Measurements from ENCODE around the gene OBSCN. TPM values are rescaled to one million over a fixed set of nuclear protein-coding genes. Genes with fewer than 3 reads are reported as not detected.
A peak's percentile ranks its signal among the peaks of the same experiment; 100 is the strongest.
"Not testable (repeated sequence)": the region's sequence is repeated elsewhere in the genome, so short reads cannot be mapped to it uniquely, and the experiment has no call there.

The OBSCN gene
- polyA plus RNA-seq, 1 donor: 40.0 TPM

GRCh38 chr1:228211531-228212414, 3.9 kb downstream of the OBSCN start:
- no peak for DNase-seq

- DNase-seq: no peak
Measured at GRCh38 chr1:228212415-228212965, 4.6 kb downstream of the OBSCN start.

- DNase-seq: peak; percentile 84
Measured at GRCh38 chr1:228212966-228213844, 5.4 kb downstream of the OBSCN start.

- no peak for DNase-seq
Measured at GRCh38 chr1:228213917-228214808, 6.3 kb downstream of the OBSCN start.

- DNase-seq: no peak
Measured at GRCh38 chr1:228214921-228215662, 7.2 kb downstream of the OBSCN start.

- DNase-seq: no peak
Measured at GRCh38 chr1:228215663-228216116, 7.8 kb downstream of the OBSCN start.

- no peak for DNase-seq
Measured at GRCh38 chr1:228216371-228217320, 8.8 kb downstream of the OBSCN start.

GRCh38 chr1:228217551-228218344, 9.9 kb downstream of the OBSCN start:
- no peak for DNase-seq

- no peak for DNase-seq
Measured at GRCh38 chr1:228218513-228219244, 10.8 kb downstream of the OBSCN start.

- no peak for DNase-seq
Measured at GRCh38 chr1:228219245-228219961, 11.6 kb downstream of the OBSCN start.

- no peak for DNase-seq
Measured at GRCh38 chr1:228219962-228220780, 12.3 kb downstream of the OBSCN start.

GRCh38 chr1:228221097-228221496, 13.3 kb downstream of the OBSCN start:
- DNase-seq: not testable (repeated sequence)

- DNase-seq: no peak
Measured at GRCh38 chr1:228222548-228222947, 14.7 kb downstream of the OBSCN start.

GRCh38 chr1:228224198-228225164, 16.6 kb downstream of the OBSCN start:
- no peak for DNase-seq

GRCh38 chr1:228225165-228225710, 17.4 kb downstream of the OBSCN start:
- no peak for DNase-seq

Measured in left kidney (tissue), 2 donors.